RPMI7951 (cell line): ENCODE results near the gene NCAM1. TPM values are rescaled to one million over a fixed set of nuclear protein-coding genes. Genes with fewer than 3 reads are reported as not detected.
A peak's percentile ranks its signal among the peaks of the same experiment; 100 is the strongest.
"Not testable (repeated sequence)": the region's sequence is repeated elsewhere in the genome, so short reads cannot be mapped to it uniquely, and the experiment has no call there.

Experiments
- DNase-seq: peaks from one replicate; pipeline ENCODE4 v3.0.0-alpha.2; 2012; ENCODE audit warnings: low read depth
- total RNA-seq: library from RNA; depleted of rRNA; stranded (reverse); fragments of >200 nt; shearing (Covaris generic); gene quantifications from 2 replicates; pipeline ENCODE4 v1.2.3, GENCODE V29; 2014

Gene NCAM1
- total RNA-seq, 1 experiment from 2014 or later = 75.7 TPM

DNA sequence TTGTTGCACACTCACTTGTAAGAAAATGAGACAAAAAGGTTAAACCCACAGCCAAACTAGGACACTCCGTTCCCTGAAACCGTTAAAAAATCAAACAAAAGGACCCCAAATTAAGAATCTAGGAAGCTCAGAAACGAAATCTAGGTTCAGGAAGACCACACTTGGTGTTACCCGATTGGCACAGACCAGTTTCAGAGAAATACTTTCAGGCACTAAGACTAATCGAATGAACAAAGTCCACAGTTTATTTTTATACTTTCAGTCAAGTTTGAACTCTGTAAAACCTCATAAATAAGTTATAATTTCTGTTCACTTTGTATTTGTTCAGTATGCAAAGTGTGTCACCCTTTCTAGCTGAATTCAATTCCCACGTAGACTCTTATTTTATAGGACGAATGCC, 314.4 kb downstream of the NCAM1 start:
- DNase-seq = no peak

DNA sequence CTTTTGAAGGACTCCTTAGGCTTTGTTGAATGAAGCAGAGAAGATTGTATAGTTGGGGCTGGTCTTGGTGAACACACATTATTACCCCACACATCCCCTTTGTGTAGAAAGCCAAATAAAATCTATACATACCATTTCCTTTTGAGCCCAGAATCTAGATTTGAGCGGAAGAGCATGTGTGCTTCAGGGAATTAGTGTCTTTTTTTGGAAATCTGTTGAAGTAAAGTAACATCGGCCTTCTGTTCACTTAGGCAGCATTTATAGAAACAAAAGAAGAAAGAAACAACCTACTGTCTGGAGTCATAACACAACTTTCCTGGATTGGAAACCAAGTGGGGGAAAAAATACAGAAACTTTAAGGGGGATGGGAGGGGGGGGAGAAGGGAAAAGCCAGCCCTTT, 315.2 kb downstream of the NCAM1 start:
- DNase-seq = no peak

DNA sequence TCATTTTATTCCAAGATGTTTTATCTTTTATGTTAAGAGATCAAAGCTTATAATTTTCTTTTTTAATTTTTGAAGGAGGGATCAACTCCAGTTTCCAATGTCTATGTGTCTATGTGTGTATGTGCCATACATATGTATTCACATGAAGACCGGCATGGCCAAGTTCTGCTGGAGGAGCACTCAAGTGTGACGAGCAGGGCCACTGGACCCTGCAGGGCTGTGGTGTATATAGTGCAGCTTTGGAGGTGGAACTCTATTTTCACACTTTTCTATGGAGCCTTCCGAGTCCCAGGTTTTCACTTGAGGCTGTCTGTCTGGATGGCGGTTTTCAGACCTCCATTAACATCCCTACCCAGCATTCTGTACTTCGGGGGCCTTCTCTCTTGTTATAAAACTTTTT, 316.7 kb downstream of the NCAM1 start:
- no peak for DNase-seq

DNA sequence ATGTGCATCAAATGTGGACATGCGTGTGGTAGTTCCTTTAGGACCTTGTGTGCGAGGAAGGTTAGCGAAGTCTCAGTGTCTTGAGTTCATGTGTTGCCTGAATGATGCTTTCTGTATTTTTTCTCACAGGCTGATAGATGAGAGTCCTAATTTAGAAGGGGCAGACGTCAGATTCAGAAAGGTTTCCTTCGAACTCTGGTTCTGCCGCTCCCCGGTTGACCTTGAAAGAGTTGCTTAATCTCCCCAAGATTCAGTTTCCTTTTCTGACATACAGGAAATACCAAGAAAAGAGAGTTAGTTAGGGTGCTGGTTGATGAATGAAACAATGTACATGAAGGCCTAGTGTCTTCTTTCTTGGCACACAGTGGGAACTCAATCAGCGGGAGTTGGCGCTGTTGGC, 317.3 kb downstream of the NCAM1 start:
- no peak for DNase-seq

DNA sequence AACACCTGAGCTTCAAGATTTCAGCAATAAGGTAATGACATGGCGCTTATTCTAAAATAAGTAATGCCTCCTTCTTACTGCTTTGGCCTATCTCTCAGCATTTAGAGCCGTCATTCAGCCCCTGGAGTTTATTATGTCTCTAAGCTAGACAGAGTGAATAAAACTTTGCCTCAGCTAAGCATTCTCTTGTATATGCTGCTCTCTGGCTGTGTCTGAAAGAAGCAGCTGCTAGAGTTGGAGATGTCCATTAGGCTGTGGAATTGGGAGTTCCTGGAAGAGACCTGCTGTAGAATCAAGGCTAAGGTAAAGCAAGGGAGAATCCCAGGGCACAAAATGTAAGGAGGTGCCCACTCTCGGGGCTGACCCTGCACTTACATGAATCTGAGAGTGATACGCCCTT, 317.7 kb downstream of the NCAM1 start:
- DNase-seq = no peak

- DNase-seq = no peak
These were observed 318.4 kb downstream of the NCAM1 start for GRCh38 chr11:113279591-113279990.

GRCh38 chr11:113281052-113281725, 320.0 kb downstream of the NCAM1 start:
- peak; percentile 56 for DNase-seq

DNA sequence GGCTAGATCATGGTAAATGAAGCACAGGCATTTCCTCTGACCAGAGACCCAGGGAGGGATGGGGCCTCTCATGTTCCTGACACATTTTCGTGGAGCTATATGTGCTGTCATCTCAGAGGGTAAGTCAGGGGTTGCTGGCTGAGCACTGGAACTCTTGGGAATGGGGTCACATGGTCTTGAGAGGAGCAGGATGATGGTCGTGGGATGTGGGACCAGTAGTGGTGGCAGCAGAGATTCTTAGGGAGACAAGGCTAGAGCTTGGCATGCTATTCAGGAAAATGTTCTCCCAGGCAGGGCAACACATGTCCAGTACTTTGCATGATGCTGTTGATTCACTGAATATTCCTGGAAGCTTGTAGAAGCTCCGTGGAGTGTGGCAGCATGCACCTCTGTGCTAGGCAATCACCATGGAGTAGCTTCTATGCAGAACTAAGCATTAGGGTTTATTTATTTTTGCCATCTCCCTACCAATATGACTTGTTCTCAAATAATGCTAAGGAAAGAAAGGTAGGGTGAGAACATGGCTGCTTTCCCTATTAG, 321.7 kb downstream of the NCAM1 start:
- DNase-seq = no peak

DNA sequence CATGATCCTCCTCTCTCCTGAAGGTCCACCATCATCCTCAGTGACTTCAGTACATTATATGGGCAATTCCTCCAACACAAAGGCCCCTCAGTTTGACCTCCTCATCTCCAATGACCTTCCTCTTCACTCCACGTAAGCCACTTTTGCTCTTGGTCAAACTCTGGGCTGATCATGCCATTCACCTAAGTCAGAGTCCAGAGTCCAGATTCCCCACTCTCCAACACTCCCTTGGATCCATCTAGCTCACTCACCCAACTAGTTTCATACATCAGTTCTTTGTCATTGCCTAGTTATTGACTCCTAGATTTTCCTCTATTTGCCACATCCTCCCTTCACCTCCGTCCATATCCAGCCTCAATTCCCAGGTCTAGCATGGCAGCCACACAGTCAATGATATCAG, 322.7 kb downstream of the NCAM1 start:
- no peak for DNase-seq

GRCh38 chr11:113286009-113286408, 324.8 kb downstream of the NCAM1 start:
- no peak for DNase-seq

- peak; percentile 78 for DNase-seq
These were observed 325.6 kb downstream of the NCAM1 start for GRCh38 chr11:113286509-113287497.

DNA sequence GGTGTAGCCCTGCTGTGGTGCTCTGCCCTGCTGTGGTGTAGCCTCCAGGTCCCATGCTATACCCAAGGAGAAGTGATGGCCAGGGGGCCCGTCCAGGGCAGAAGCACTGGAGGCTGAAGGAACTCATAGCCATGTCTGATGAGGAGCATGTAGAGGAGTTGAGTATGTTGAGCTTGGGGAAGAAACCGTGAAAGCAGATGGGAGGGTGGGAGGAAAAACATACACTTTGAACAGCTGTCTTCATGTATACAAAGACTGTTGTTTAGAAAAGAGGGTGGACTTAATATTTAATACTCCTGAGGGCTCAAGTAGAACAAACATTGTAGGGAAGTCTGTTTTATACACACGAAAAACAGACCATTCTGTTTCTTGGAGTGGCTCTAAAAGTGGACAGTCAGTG, 326.6 kb downstream of the NCAM1 start:
- no peak for DNase-seq

GRCh38 chr11:113288286-113288863, 327.2 kb downstream of the NCAM1 start:
- DNase-seq = no peak

DNA sequence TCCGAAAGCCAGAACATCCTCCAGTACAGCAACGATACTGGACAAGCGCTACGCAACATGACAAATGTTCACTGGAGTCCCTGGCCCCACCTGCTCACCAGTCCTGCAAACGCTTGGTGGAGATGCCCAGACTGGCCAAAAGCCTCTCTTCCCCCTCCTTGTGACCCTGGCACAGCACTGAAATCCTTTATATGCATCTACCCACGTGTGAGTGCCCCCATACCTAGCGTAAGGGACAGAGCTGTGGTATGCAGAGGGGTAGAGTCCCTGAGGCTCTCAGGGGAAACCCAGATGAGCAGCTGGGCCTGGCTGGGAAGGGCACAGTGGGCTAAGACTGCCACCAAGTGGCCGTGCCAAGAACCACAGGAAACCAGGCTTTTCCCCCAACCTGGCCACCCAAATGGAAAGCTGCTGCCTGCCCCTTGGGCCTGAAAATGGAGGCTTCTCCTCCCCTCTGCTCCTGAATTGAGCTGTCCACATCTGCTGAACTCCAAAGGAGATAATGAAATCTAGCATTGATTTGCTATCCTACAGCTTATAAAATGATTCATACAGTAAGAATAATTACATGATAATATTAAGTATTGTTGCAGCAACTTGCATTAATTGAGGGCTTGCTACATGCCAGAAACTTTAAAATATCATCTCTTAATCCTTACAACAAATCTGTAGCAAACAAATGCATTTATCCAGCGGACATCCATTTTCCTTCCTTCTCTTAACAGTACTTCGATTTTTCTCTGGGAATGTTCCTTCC, 328.4 kb downstream of the NCAM1 start:
- DNase-seq = peak; percentile 63

- DNase-seq = no peak
These were observed 332.7 kb downstream of the NCAM1 start for GRCh38 chr11:113293936-113294335.

GRCh38 chr11:113295993-113296392, 334.8 kb downstream of the NCAM1 start:
- DNase-seq = no peak

DNA sequence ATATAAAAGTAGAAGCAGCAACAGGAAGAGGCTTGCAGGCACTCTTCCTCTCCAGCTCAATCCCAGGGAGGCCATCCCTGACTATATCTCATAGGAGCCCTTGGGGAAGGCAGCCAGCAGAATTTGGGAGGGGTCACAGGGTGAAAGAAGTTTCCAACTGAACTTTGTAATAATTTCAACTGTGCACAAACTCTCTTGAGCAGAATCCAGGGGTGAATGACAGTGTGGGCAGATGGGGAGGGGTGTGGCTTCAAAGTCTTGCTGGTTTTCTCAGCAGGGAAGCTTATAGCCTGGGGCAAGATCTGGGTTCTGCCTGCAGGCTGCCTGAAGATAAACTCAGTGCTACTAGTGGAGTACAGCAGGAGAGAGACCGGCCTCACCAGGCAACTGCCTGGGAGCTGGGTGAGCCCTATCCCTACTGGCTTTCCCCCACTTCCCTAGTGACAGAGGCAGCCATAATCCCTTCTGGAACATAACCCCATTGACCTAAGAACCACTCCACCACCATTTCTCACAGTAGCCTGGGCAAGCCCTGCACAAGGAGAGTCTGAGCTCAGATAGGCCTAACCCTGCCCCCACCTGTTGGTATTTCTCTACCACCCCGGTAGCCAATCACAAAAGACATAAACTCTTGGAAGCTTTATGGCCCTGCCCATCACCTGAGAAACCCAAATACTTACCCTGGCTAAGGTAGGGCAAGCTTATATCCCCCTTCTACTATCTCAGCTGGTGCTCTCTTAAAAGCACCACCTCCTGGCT, 335.4 kb downstream of the NCAM1 start:
- DNase-seq = peak; percentile 28

DNA sequence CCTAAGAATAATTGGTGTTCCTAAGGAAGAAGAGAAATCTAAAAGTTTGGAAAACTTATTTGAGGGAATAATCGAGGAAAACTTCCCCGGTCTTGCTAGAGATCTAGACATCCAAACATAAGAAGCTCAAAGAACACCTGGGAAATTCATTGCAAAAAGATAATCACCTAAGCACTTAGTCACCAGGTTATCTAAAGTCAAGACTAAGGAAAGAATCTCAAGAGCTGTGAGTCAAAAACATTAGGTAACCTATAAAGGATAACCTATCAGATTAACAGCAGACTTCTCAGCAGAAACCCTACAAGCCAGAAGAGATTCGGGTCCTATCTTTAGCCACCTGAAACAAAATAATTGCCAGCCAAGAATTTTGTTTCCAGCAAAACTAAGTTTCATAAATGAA, 337.3 kb downstream of the NCAM1 start:
- not testable (repeated sequence) for DNase-seq

DNA sequence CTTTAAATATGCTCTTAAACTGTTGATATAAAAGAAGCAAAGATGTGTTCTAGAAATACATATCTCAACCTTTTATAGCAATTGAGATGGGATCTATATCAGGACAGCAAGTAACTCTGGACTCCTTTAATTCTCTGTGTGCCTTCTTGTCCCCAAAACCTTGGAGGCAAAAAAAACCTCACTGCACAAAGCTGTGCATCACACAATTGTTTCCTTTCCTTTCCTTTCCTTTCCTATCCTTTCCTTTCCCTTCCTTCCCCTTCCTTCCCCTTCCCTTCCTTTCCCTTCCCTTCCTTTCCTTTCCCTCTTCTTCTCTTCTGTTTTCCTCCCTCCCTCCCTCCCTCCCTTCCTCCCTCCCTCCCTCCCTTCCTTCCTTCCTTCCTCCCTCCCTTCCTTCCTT, 343.7 kb downstream of the NCAM1 start:
- DNase-seq = no peak

DNA sequence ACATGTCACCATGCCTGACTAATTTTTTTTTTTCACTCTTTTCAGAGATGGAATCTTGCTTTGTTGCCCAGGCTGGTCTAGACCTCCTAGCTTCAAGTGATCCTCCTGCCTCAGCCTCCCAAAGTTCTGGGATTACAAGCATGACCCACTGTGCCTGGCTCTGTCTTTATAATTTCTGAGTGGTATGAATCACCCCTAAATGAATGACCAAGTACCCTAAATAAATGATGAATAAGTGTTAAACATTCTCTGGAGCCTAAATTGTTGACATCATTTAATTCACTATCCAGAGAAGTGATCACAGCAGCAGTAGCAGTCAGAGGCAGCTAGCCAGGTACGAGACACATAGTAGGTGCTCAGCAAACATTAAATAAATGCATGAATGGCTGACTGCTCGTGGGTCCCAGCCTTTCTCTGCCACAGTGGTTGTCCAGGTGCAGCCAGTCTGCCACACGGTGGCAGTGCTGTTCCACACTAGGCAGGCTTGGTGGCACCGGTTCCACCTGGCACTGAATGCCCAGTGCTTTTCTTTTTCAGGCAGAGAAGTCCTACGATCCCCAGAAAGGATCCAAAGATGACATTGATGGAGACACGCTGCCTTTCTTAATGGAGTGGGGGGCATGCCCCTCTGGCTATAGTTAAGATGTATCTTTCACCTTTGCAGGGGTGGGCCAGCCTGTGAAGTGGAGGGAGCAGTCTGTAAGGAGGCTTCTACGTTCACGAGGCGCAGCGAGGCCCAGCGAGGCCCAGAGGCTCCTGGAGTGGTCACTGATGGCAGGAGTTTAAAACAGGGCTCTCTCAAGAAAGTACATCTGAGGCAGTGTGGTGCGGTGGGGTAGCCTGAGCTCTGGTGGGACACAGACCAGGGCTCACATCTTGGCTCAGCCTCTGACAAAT, 344.5 kb downstream of the NCAM1 start:
- peak; percentile 72 for DNase-seq
